HepG2 (cell line): ENCODE data around the gene LOXL4. TPM values are rescaled to one million over a fixed set of nuclear protein-coding genes. Genes with fewer than 3 reads are reported as not detected.

Experiments used
- ASH2L ChIP-seq: fragments of 300-600, 200-600 bp; sonication (generic); IDR thresholded peaks from 2 replicates; pipeline ENCODE4 v1.7.0; 2017; ENCODE audit warnings: low read depth, mild to moderate bottlenecking, moderate library complexity, mixed read lengths, low read length; ENCODE audit not compliant: insufficient read length
- CEBPB ChIP-seq: IDR thresholded peaks from 2 replicates; pipeline ENCODE4 v1.6.1; 2011; ENCODE audit warnings: low read depth, low read length, improper control_type of control experiment, borderline replicate concordance
- EP300 ChIP-seq, 3 experiments: sonication (generic) in 1 of 3; formaldehyde crosslinking in 1 of 3; IDR thresholded peaks; 2 replicates each; pipeline versions ENCODE4 v1.5.1 to v1.6.1; 2011 to 2020; ENCODE audit warnings: low read depth in 2 of 3, low read length in 2 of 3, borderline replicate concordance in 1 of 3, improper control_type of control experiment in 1 of 3, mild to moderate bottlenecking in 1 of 3, missing genetic modification reagents in 1 of 3, moderate library complexity in 1 of 3
- FOSL1 ChIP-seq: sonication (generic); formaldehyde crosslinking; IDR thresholded peaks from 2 replicates; pipeline ENCODE4 v1.9.0; 2021; ENCODE audit warnings: missing genetic modification reagents, borderline replicate concordance
- FOSL2 ChIP-seq: sonication (generic); formaldehyde crosslinking; IDR thresholded peaks from 2 replicates; pipeline ENCODE4 v1.4.0; 2020; ENCODE audit warnings: missing genetic modification reagents
- GATAD2A ChIP-seq: IDR thresholded peaks from 2 replicates; pipeline ENCODE4 v1.6.1; 2016
- JUN ChIP-seq: sonication (generic); formaldehyde crosslinking; IDR thresholded peaks from 2 replicates; pipeline ENCODE4 v1.4.0; 2020; ENCODE audit warnings: mild to moderate bottlenecking, missing genetic modification reagents
- KDM2A ChIP-seq: sonication (generic); formaldehyde crosslinking; IDR thresholded peaks from 2 replicates; pipeline ENCODE4 v1.4.0; 2020; ENCODE audit warnings: low read depth, missing genetic modification reagents, borderline replicate concordance
- PHF21A ChIP-seq: sonication (generic); formaldehyde crosslinking; IDR thresholded peaks from 2 replicates; pipeline ENCODE4 v1.5.0; 2020; ENCODE audit warnings: mild to moderate bottlenecking, missing genetic modification reagents
- POLR2A ChIP-seq, 2 experiments: IDR thresholded peaks; 2 replicates each; pipeline ENCODE4 v1.6.1; 2011; ENCODE audit warnings: low read depth in 2 of 2, low read length in 2 of 2, mild to moderate bottlenecking in 1 of 2, moderate library complexity in 1 of 2; ENCODE audit not compliant: insufficient read depth in 1 of 2
- POLR2G ChIP-seq: fragments of 200-400 bp; formaldehyde crosslinking; IDR thresholded peaks from 2 replicates; pipeline ENCODE4 v1.6.1; 2018; ENCODE audit warnings: mild to moderate bottlenecking, low read depth, low read length, moderate library complexity
- SAP130 ChIP-seq: IDR thresholded peaks from 2 replicates; pipeline ENCODE4 v1.6.1; 2016; ENCODE audit warnings: low read depth
- SIN3B ChIP-seq: fragments of 150-350 bp; IDR thresholded peaks from 2 replicates; pipeline ENCODE4 v1.6.1; 2014; ENCODE audit warnings: low read length
- SMC3 ChIP-seq: IDR thresholded peaks from 2 replicates; pipeline ENCODE4 v1.6.1; 2011; ENCODE audit warnings: low read length, improper control_type of control experiment
- YY1 ChIP-seq: IDR thresholded peaks from 2 replicates; pipeline ENCODE4 v1.6.1; 2011; ENCODE audit warnings: low read length, low read depth, moderate library complexity, mild to moderate bottlenecking; ENCODE audit not compliant: insufficient read depth, insufficient replicate concordance
- ZBTB39 ChIP-seq: sonication (generic); formaldehyde crosslinking; IDR thresholded peaks from 2 replicates; pipeline ENCODE4 v1.5.0; 2020; ENCODE audit warnings: missing genetic modification reagents
- ZFP1 ChIP-seq: IDR thresholded peaks from 2 replicates; pipeline ENCODE4 v1.6.1; 2016
- ZNF354B ChIP-seq: sonication (generic); formaldehyde crosslinking; IDR thresholded peaks from 2 replicates; pipeline ENCODE4 v1.8.0; 2022; ENCODE audit warnings: mild to moderate bottlenecking, missing genetic modification reagents
- polyA plus RNA-seq, 8 experiments: library from polyadenylated mRNA; depleted of rRNA in 3 of 8; stranded (reverse) in 7 of 8; unstranded in 1 of 8; fragments of >200 nt; fragmentation: Illumina TruSeq in 4 of 8; extraction: Trizol in 4 of 8; gene quantifications; 2 replicates each; pipeline versions ENCODE4 v1.2.1 to v1.2.3, GENCODE V29; 2011 to 2016; ENCODE audit warnings: low read depth in 4 of 8, missing spikeins in 1 of 8, mixed read lengths in 1 of 8; ENCODE audit not compliant: insufficient read depth in 1 of 8
- total RNA-seq, 5 experiments: library from RNA; depleted of rRNA; stranded (reverse); fragments of >200 nt; fragmentation: Illumina TruSeq; extraction: Trizol; gene quantifications; 2 replicates each; pipeline ENCODE4 v1.2.3, GENCODE V29; 2016; ENCODE audit warnings: low read depth in 1 of 5
- TF ChIP-seq, protein P1 (sequence below): sonication (generic); formaldehyde crosslinking; IDR thresholded peaks from 2 replicates; pipeline ENCODE4 v1.9.0; 2022; ENCODE audit warnings: low read depth, missing genetic modification reagents
- TF ChIP-seq, protein P2 (sequence below): sonication (generic); formaldehyde crosslinking; IDR thresholded peaks from 2 replicates; pipeline ENCODE4 v1.5.1; 2020; ENCODE audit warnings: mild to moderate bottlenecking, missing genetic modification reagents, moderate library complexity
- TF ChIP-seq, protein P3 (sequence below): sonication (generic); formaldehyde crosslinking; IDR thresholded peaks from 2 replicates; pipeline ENCODE4 v1.4.0; 2020; ENCODE audit warnings: missing genetic modification reagents, borderline replicate concordance
- TF ChIP-seq, protein P4 (sequence below): sonication (generic); formaldehyde crosslinking; IDR thresholded peaks from 2 replicates; pipeline ENCODE4 v1.4.0; 2020; ENCODE audit warnings: missing genetic modification reagents

Gene LOXL4
- total and polyA plus RNA-seq, 2 of the 13 experiments (the other 11 are each of a cell fraction or from before 2014, with no cell fraction given), result 8.8 to 21.1 TPM

DNA sequence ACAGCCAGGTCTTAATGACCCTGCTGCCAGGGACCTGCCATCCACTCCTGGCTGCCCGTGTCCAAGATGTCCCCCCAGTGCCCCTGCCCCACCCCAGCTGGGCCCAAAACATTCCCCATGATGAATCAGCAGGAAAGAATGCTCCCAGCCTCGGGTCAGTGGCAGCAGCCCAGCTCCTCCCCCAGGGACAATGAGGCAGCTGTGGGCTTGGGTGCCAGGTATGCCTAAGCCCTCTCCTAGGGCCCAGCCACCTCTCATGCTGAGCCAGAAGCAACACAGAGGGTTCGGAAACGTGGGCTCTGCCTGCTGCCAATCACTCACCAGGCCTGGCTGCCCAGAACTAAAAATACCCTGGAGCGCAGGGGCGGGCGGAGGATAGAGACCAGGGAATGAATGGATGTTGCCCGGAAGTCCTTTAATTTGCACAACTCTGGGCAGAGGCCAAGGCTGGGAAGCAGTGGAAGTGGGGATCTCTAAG lies 1.5 kb upstream of the LOXL4 start (continued):
- TF ChIP-seq EP300 (IDR thresholded peaks at IDR 0.05; ENCODE audit: low read depth in 2 of 2, low read length in 2 of 2) (0 out of 4 replicates have a peak, but pooled peaks of 1 of the 2 experiments have one; percentile 5), EP300 (CRISPR knock-in tag; IDR thresholded peaks at IDR 0.05; ENCODE audit: borderline replicate concordance) (no peak), ZBTB39 (CRISPR knock-in tag) (no peak), KDM2A (peak; percentile 42; the same call in 1 of the 2 replicates), SIN3B (no peak), FOSL1 (CRISPR knock-in tag) (peak; percentile 83; the same call in 1 of the 2 replicates), CEBPB (peak; percentile 37; the same call in 1 of the 2 replicates), FOSL2 (CRISPR knock-in tag) (peak; percentile 96), POLR2A (IDR thresholded peaks at IDR 0.05; ENCODE audit: insufficient read depth in 1 of 2, low read depth in 2 of 2, low read length in 2 of 2) (peak in 1 of 2 experiments; percentile 22; a peak in 1 of 4 replicates), PHF21A (CRISPR knock-in tag) (0 out of 2 replicates have a peak, but pooled peaks have one; percentile 10), ZNF354B (CRISPR knock-in tag) (0 out of 2 replicates have a peak, but pooled peaks have one; percentile 27), JUN (CRISPR knock-in tag) (peak; percentile 1; the same call in 1 of the 2 replicates), SAP130 (CRISPR knock-in tag) (peak; percentile 46; the same call in 1 of the 2 replicates), GATAD2A (CRISPR knock-in tag) (peak; percentile 32), ASH2L (peak; percentile 8), SMC3 (no peak), ZFP1 (CRISPR knock-in tag) (peak; percentile 13; the same call in 1 of the 2 replicates), YY1 (peak; percentile 60), POLR2G (peak; percentile 23; the same call in 1 of the 2 replicates)
- TF ChIP-seq, protein P1, sequence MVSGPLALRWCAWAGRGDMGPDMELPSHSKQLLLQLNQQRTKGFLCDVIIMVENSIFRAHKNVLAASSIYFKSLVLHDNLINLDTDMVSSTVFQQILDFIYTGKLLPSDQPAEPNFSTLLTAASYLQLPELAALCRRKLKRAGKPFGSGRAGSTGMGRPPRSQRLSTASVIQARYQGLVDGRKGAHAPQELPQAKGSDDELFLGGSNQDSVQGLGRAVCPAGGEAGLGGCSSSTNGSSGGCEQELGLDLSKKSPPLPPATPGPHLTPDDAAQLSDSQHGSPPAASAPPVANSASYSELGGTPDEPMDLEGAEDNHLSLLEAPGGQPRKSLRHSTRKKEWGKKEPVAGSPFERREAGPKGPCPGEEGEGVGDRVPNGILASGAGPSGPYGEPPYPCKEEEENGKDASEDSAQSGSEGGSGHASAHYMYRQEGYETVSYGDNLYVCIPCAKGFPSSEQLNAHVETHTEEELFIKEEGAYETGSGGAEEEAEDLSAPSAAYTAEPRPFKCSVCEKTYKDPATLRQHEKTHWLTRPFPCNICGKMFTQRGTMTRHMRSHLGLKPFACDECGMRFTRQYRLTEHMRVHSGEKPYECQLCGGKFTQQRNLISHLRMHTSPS (CRISPR knock-in tag), result peak; percentile 82; the same call in 1 of the 2 replicates
- TF ChIP-seq, protein P2, sequence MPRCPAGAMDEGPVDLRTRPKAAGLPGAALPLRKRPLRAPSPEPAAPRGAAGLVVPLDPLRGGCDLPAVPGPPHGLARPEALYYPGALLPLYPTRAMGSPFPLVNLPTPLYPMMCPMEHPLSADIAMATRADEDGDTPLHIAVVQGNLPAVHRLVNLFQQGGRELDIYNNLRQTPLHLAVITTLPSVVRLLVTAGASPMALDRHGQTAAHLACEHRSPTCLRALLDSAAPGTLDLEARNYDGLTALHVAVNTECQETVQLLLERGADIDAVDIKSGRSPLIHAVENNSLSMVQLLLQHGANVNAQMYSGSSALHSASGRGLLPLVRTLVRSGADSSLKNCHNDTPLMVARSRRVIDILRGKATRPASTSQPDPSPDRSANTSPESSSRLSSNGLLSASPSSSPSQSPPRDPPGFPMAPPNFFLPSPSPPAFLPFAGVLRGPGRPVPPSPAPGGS (CRISPR knock-in tag), result 0 out of 2 replicates have a peak, but pooled peaks have one; percentile 10
- TF ChIP-seq, protein P3, sequence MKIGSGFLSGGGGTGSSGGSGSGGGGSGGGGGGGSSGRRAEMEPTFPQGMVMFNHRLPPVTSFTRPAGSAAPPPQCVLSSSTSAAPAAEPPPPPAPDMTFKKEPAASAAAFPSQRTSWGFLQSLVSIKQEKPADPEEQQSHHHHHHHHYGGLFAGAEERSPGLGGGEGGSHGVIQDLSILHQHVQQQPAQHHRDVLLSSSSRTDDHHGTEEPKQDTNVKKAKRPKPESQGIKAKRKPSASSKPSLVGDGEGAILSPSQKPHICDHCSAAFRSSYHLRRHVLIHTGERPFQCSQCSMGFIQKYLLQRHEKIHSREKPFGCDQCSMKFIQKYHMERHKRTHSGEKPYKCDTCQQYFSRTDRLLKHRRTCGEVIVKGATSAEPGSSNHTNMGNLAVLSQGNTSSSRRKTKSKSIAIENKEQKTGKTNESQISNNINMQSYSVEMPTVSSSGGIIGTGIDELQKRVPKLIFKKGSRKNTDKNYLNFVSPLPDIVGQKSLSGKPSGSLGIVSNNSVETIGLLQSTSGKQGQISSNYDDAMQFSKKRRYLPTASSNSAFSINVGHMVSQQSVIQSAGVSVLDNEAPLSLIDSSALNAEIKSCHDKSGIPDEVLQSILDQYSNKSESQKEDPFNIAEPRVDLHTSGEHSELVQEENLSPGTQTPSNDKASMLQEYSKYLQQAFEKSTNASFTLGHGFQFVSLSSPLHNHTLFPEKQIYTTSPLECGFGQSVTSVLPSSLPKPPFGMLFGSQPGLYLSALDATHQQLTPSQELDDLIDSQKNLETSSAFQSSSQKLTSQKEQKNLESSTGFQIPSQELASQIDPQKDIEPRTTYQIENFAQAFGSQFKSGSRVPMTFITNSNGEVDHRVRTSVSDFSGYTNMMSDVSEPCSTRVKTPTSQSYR, result 0 out of 2 replicates have a peak, but pooled peaks have one; percentile 9
- TF ChIP-seq, protein P4, sequence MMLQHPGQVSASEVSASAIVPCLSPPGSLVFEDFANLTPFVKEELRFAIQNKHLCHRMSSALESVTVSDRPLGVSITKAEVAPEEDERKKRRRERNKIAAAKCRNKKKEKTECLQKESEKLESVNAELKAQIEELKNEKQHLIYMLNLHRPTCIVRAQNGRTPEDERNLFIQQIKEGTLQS (CRISPR knock-in tag), result peak; percentile 89
